ENCODE results near the gene FAT1. TPM values are rescaled to one million over a fixed set of nuclear protein-coding genes. Genes with fewer than 3 reads are reported as not detected.

Gene FAT1
- total RNA-seq, 1 donor from 2014 or later: 47.1 TPM

DNA sequence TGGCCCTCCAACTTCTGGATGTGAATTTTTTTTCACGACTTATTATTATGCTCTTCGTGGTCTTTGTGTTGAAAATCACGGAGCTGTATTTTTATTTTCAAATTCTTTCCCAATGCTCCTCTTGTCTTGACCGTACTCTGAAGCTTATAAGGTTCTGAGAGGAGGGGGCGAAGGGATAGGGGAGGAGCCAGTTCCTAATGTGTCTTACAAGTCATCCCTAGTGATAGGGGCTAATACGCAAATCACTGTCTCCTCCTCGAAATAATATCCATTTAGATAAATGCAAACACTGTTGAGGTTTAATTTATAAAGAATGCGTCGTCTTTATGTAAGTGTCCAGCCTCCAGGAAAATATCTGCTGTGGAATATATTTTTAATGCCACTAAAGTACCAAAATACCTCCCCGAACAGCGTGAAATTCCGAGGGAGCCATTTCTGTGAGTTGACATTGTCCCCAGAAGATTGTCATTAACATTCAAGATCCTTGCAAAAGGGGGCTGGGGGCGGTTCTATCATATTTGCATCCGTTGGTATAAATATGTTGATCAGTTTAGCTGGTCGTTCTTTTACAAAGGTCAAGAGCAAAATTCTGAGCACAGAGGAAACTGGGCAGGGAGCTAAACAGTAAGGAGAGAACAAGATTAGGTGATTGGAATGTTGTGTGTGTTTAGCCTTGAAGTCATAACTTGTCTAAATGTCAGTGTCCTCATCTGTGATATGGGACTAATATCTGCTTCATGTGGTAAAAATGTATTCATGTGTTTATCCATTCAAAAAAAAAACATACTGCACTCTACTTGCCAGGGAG lies 3.7 kb upstream of the FAT1 start:
- DNase-seq (ENCODE audit: extremely low spot score in 2 of 2): no peak
- Histone ChIP-seq H3K27ac (peak overlapping the region; percentile 86), H3K27me3 (no peaks in the 10 kb centered on the region), H3K36me3 (no peaks in the 10 kb centered on the region), H3K4me1 (peaks cover 11% of the 10 kb centered on the region), H3K4me3 (peak overlapping the region; percentile 66 to 74), H3K9me3 (no peaks in the 10 kb centered on the region)
- TF ChIP-seq, protein P1, sequence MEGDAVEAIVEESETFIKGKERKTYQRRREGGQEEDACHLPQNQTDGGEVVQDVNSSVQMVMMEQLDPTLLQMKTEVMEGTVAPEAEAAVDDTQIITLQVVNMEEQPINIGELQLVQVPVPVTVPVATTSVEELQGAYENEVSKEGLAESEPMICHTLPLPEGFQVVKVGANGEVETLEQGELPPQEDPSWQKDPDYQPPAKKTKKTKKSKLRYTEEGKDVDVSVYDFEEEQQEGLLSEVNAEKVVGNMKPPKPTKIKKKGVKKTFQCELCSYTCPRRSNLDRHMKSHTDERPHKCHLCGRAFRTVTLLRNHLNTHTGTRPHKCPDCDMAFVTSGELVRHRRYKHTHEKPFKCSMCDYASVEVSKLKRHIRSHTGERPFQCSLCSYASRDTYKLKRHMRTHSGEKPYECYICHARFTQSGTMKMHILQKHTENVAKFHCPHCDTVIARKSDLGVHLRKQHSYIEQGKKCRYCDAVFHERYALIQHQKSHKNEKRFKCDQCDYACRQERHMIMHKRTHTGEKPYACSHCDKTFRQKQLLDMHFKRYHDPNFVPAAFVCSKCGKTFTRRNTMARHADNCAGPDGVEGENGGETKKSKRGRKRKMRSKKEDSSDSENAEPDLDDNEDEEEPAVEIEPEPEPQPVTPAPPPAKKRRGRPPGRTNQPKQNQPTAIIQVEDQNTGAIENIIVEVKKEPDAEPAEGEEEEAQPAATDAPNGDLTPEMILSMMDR (IDR thresholded peaks at IDR 0.05): no peak
- TF ChIP-seq POLR2AphosphoS5 (IDR thresholded peaks at IDR 0.05; ENCODE audit: insufficient read depth in 1 of 2, low read depth in 1 of 2): no peak
- TF ChIP-seq POLR2A (IDR thresholded peaks at IDR 0.05): no peak
- intact Hi-C loops (cut with DNase I): loop anchor here (10.0 kb wide), 1 partner anchor 117 kb away; no protein-coding TSS in a partner anchor

DNA sequence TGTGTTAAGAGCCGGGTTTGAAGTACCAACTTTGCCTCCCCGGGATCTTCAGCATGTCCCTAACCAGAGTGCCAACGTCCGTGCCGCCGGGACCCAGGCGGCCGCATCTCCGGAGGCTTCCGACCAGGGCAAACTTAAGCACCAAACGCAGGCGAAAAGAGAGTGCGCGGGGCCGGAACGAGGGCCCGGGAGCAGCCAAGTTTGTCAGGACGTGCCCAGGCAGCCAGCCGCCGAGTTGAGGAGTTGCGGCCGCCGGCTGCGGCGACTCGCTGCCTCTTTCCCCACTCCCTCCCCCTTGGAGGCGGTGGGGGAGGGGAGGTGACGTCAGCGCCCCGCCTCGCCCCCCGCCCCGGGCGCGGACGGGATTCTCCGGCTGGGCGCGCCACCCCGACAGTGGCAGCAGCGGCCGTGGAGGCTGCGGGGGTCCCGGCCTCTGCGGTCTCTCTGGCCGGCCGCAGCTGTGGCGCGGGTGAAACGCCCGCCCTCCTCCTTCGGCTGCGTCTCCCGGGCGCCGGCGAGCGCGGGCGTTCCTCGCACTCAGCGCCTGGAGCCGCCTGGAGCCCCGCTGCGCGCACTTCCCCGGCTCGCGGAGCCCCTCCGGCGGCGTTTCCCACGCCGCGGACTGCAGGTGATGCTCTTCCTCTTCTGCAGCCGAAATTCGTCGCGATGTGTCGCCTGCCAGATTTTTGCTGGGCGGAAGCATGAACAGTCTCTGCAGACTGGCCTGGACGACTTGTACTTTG lies 2.9 kb upstream of the FAT1 start:
- Histone ChIP-seq H3K27me3 (no peaks in the 10 kb centered on the region), H3K36me3 (no peaks in the 10 kb centered on the region), H3K27ac (peak overlapping the region; percentile 86), H3K9me3 (no peaks in the 10 kb centered on the region), H3K4me1 (peaks cover 19% of the 10 kb centered on the region), H3K4me3 (peak overlapping the region; percentile 66 to 74)
- no peak for DNase-seq (ENCODE audit: extremely low spot score in 2 of 2)
- intact Hi-C loops (cut with DNase I): loop anchor here (10.0 kb wide), 1 partner anchor 118 kb away; no protein-coding TSS in a partner anchor
- TF ChIP-seq POLR2A (IDR thresholded peaks at IDR 0.05) (peak in 1 of 2 donors; percentile 57), POLR2AphosphoS5 (IDR thresholded peaks at IDR 0.05; ENCODE audit: insufficient read depth in 1 of 2, low read depth in 1 of 2) (peak in 1 of 2 donors; percentile 91)
- TF ChIP-seq, protein P1 (IDR thresholded peaks at IDR 0.05): no peak

DNA sequence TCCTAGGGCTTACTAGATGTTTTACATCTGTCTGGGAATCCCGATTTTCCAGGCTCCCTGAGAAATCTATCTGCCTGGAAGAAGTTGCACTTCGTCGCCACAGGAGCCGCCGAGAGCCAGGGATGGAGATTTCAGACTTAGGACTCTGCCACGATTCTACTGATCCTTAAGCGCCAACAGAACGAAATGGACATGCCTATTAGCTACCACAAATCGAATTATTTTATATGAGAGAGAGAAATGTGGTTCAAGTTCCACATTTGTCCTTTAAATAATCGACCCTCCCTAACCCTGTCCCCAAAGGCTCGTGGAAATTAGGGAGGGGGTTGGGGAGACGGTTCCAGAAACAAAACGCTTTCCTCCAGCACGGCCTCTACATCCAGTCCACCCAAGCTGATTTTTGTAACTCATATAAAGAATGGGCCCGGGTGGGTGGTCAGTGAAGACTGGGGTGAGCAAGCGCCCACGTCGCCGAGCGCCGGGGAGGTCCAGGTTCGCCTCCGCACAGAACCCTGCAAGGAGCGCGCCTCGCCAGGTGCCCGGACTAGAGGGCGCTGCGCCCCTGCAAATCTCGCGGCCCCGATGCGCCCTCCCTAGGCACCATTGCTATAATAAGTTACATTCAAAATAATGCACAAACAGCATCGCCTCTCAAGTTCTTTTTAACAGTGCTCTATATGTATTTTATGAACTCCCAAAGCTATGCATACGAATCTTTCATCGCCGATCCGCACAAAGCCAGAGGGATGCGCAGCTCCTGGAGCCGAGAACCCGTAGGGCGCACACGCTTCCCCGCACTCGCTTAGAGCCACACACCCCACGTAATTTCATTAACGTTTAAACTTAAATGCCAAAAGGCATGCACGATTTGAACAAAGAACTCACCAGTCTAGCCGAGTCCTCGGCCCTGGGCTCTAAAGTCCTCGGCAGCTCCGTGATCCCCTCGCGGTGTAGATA lies 2.1 kb upstream of the FAT1 start:
- DNase-seq (ENCODE audit: extremely low spot score in 2 of 2): no peak
- Histone ChIP-seq H3K4me1 (peaks cover 22% of the 10 kb centered on the region), H3K4me3 (peak overlapping the region; percentile 66 to 74), H3K27ac (peak overlapping the region; percentile 86), H3K36me3 (no peaks in the 10 kb centered on the region), H3K27me3 (no peaks in the 10 kb centered on the region), H3K9me3 (no peaks in the 10 kb centered on the region)
- TF ChIP-seq POLR2A (IDR thresholded peaks at IDR 0.05) (no peak), POLR2AphosphoS5 (IDR thresholded peaks at IDR 0.05; ENCODE audit: insufficient read depth in 1 of 2, low read depth in 1 of 2) (peak in 1 of 2 donors; percentile 40)
- TF ChIP-seq, protein P1 (IDR thresholded peaks at IDR 0.05): peak in 2 of 3 experiments; percentile 21 to 83
- intact Hi-C loops (cut with DNase I): loop anchor here (10.0 kb wide), 1 partner anchor 119 kb away; no protein-coding TSS in a partner anchor

DNA sequence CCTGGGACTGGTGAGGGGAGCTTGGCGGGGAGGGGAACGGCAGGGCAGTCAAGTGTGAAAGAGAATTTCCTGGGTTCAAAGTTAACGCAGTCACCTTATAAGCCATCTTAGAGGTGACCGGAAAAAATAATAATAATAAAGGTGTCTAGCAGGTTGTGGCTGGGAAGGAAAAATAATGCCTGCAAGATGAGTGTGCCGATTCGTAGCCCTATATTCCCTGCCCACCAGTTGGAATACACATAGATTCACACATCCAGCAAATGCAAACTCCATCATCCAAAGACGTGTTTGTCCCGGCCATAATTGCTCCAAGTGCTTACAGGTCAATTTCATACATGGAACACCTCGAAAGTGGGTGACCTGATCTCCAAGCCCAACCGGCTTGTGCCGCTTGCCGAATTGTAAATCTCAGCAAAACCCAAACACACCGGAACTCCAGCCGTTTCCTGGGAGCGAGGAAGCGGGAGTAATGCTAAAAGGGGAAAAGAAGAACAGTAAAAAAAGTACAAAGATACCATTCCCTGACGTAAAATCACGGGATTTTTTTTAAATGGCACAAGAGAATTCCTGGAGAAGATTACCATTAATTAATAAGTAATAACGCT lies 1.3 kb upstream of the FAT1 start:
- Histone ChIP-seq H3K27ac (peak overlapping the region; percentile 86), H3K9me3 (no peaks in the 10 kb centered on the region), H3K27me3 (no peaks in the 10 kb centered on the region), H3K4me1 (peaks cover 22% of the 10 kb centered on the region), H3K36me3 (no peaks in the 10 kb centered on the region), H3K4me3 (peak overlapping the region; percentile 66 to 74)
- TF ChIP-seq POLR2AphosphoS5 (IDR thresholded peaks at IDR 0.05; ENCODE audit: insufficient read depth in 1 of 2, low read depth in 1 of 2) (no peak), POLR2A (IDR thresholded peaks at IDR 0.05) (no peak)
- TF ChIP-seq, protein P1 (IDR thresholded peaks at IDR 0.05): no peak
- intact Hi-C loops (cut with DNase I): loop anchor here (10.0 kb wide), 1 partner anchor 120 kb away; no protein-coding TSS in a partner anchor
- DNase-seq (ENCODE audit: extremely low spot score in 2 of 2): no peak
